Cardiac muscle cell (in vitro differentiated cells and primary cell): ENCODE results near the gene TMEM209. TPM values are rescaled to one million over a fixed set of nuclear protein-coding genes. Genes with fewer than 3 reads are reported as not detected.
"Not testable (repeated sequence)": the region's sequence is repeated elsewhere in the genome, so short reads cannot be mapped to it uniquely, and the experiment has no call there.

Source experiments
- DNase-seq, 2 donors: peaks; one replicate each; pipeline versions ENCODE4 v3.0.0 to v3.0.0-alpha.2; 2010 to 2017; ENCODE audit warnings: low read depth in 1 of 2, low spot score in 1 of 2
- H3K27ac ChIP-seq: fragments of 200-600 bp; sonication (generic); 2 replicates; pipeline ENCODE4 v1.5.1; 2016
- H3K27me3 ChIP-seq: fragments of 200-600 bp; sonication (generic); 2 replicates; pipeline ENCODE4 v1.6.0; 2016; ENCODE audit warnings: control low read depth
- H3K36me3 ChIP-seq: fragments of 200-600 bp; sonication (generic); 2 replicates; pipeline ENCODE4 v1.5.1; 2016; ENCODE audit warnings: control low read depth
- H3K4me1 ChIP-seq: fragments of 200-600 bp; sonication (generic); 2 replicates; pipeline ENCODE4 v1.8.1; 2017; ENCODE audit warnings: low read depth, mild to moderate bottlenecking, mixed run types
- H3K4me3 ChIP-seq: fragments of 200-600 bp; sonication (generic); 2 replicates; pipeline ENCODE4 v1.5.1; 2016; ENCODE audit warnings: mild to moderate bottlenecking
- H3K9me3 ChIP-seq: fragments of 200-600 bp; sonication (generic); 2 replicates; pipeline ENCODE4 v1.5.1; 2017; ENCODE audit warnings: low read depth, mild to moderate bottlenecking, control low read depth
- CTCF ChIP-seq: IDR thresholded peaks from 2 replicates; pipeline ENCODE4 v1.5.1; 2012; ENCODE audit warnings: low read depth, mild to moderate bottlenecking, low read length
- polyA plus RNA-seq: library from polyadenylated mRNA; unstranded; fragments of >200 nt; fragmentation: Nextera tagmentation; extraction: Ambion mirVana; gene quantifications from 2 replicates; pipeline ENCODE4 v1.2.1, GENCODE V29; 2016
- total RNA-seq: library from RNA; depleted of rRNA; stranded (reverse); fragments of >200 nt; gene quantifications from 2 replicates; pipeline ENCODE4 v1.2.3, GENCODE V29; 2016

Gene TMEM209
- total and polyA plus RNA-seq, 2 experiments from 2014 or later, result 14.0 to 14.2 TPM

GRCh38 chr7:130147710-130148325 is 57.4 kb downstream of the TMEM209 start:
- Histone ChIP-seq H3K4me1 (no peaks in the 10 kb centered on the region), H3K27ac (no peak overlapping the region), H3K9me3 (no peaks in the 10 kb centered on the region), H3K27me3 (no peaks in the 10 kb centered on the region), H3K36me3 (no peaks in the 10 kb centered on the region), H3K4me3 (no peak overlapping the region)
- TF ChIP-seq CTCF, result no peak
- no peak for DNase-seq

GRCh38 chr7:130146693-130147405 is 58.4 kb downstream of the TMEM209 start:
- H3K4me3 ChIP-seq, result no peak overlapping the region

GRCh38 chr7:130146142-130146541 is 59.1 kb downstream of the TMEM209 start:
- H3K36me3 ChIP-seq, H3K4me1 ChIP-seq, H3K9me3 ChIP-seq, H3K4me3 ChIP-seq, H3K27ac ChIP-seq, DNase-seq, H3K27me3 ChIP-seq: not testable (repeated sequence)

More at GRCh38 chr7:130146693-130147405, 58.4 kb downstream of the TMEM209 start:
- Histone ChIP-seq H3K27ac (no peak overlapping the region), H3K27me3 (no peaks in the 10 kb centered on the region), H3K9me3 (no peaks in the 10 kb centered on the region), H3K4me1 (no peaks in the 10 kb centered on the region), H3K36me3 (no peaks in the 10 kb centered on the region)
- no peak for DNase-seq
- no peak for TF ChIP-seq CTCF

- no peak for TF ChIP-seq CTCF
- H3K4me3 ChIP-seq, result no peak overlapping the region
- H3K9me3 ChIP-seq, result no peaks in the 10 kb centered on the region
- DNase-seq, result no peak
- no peak overlapping the region for H3K27ac ChIP-seq
- no peaks in the 10 kb centered on the region for H3K27me3 ChIP-seq
- peaks cover 8% of the 10 kb centered on the region for H3K4me1 ChIP-seq
- H3K36me3 ChIP-seq, result no peaks in the 10 kb centered on the region
Observed at GRCh38 chr7:130145424-130146100, 59.6 kb downstream of the TMEM209 start.

- H3K4me3 ChIP-seq, result no peak overlapping the region
- H3K9me3 ChIP-seq, result no peaks in the 10 kb centered on the region
- peaks cover 8% of the 10 kb centered on the region for H3K4me1 ChIP-seq
- no peak overlapping the region for H3K27ac ChIP-seq
- TF ChIP-seq CTCF, result no peak
- no peaks in the 10 kb centered on the region for H3K36me3 ChIP-seq
- peak; percentile 23 to 87 for DNase-seq
- H3K27me3 ChIP-seq, result no peaks in the 10 kb centered on the region
Observed at GRCh38 chr7:130144312-130145171, 60.7 kb downstream of the TMEM209 start.
